GM12878 (cell line): ENCODE results near the gene MIF. TPM values are rescaled to one million over a fixed set of nuclear protein-coding genes. Genes with fewer than 3 reads are reported as not detected.

Source experiments
- ATAC-seq: fragments of 200-7000 bp; cut with Tn5 transposase; 3 replicates; pipeline ENCODE4 v1.9.1; 2020; ENCODE audit warnings: mild to moderate bottlenecking, moderate library complexity
- BruUV-seq: library from RNA; stranded (reverse); fragments of 400-500 nt; replicated peaks from 2 replicates; lab custom pipeline; 2021; lab: Mats Ljungman, UMichigan
- CTCF ChIA-PET: fragments of 300-600 bp; sonication (Branson Sonifier 250); formaldehyde crosslinking; extraction: SDS; loops from one replicate; lab custom pipeline; 2021; ENCODE audit warnings: inconsistent platforms; lab: Yijun Ruan, JAX
- POLR2A ChIA-PET: fragments of 350-600 bp; formaldehyde crosslinking; extraction: SDS; loops from one replicate; lab custom pipeline; 2021; ENCODE audit warnings: inconsistent platforms; lab: Charles Lee
- RAD21 ChIA-PET: fragments of 300-600 bp; sonication (Branson Sonifier 250); formaldehyde crosslinking; loops from one replicate; lab custom pipeline; 2023; ENCODE audit warnings: antibody characterized with exemption; ENCODE audit not compliant: unreplicated experiment; lab: Charles Lee
- SMC1A ChIA-PET: fragments of 300-600 bp; sonication (Branson Sonifier 250); formaldehyde crosslinking; loops from one replicate; lab custom pipeline; 2023; ENCODE audit not compliant: unreplicated experiment, uncharacterized antibody; lab: Charles Lee
- DNase-seq: peaks from one replicate; pipeline ENCODE4 v3.0.0-alpha.2; 2011; ENCODE audit warnings: low read depth, low spot score
- FAIRE-seq: peaks from 3 replicates; lab custom pipeline; 2011; peaks lifted over from hg19 to GRCh38; lab: Jason Lieb, UNC
- H2AFZ ChIP-seq: 2 replicates; pipeline ENCODE4 v1.6.0; 2011; ENCODE audit warnings: low read depth, low read length, control low read depth; ENCODE audit not compliant: control insufficient read depth
- H3K27ac ChIP-seq: 2 replicates; pipeline ENCODE4 v1.5.1; 2011; ENCODE audit warnings: control low read depth; ENCODE audit not compliant: control insufficient read depth, insufficient read depth
- H3K27me3 ChIP-seq, 2 experiments: replicated peaks in 1 of 2; 2 replicates each; pipeline versions ENCODE4 v1.6.0 to v1.6.1; 2011; ENCODE audit warnings: low read length in 1 of 2; ENCODE audit not compliant: control insufficient read depth in 2 of 2, insufficient read depth in 2 of 2
- H3K36me3 ChIP-seq, 2 experiments: 2 replicates each; pipeline ENCODE4 v1.5.1; 2011; ENCODE audit warnings: low read length in 1 of 2; ENCODE audit not compliant: control insufficient read depth in 2 of 2, insufficient read depth in 2 of 2
- H3K4me1 ChIP-seq: 2 replicates; pipeline ENCODE4 v1.6.1; 2011; ENCODE audit warnings: mild to moderate bottlenecking, low read length, moderate library complexity, mixed read lengths; ENCODE audit not compliant: control insufficient read depth, insufficient read depth
- H3K4me2 ChIP-seq: 2 replicates; pipeline ENCODE4 v1.6.0; 2011; ENCODE audit warnings: control low read depth; ENCODE audit not compliant: control insufficient read depth, insufficient read depth
- H3K4me3 ChIP-seq: fragments of 200-600 bp; sonication (generic); 2 replicates; pipeline ENCODE4 v1.5.1; 2016
- H3K79me2 ChIP-seq: 2 replicates; pipeline ENCODE4 v1.6.0; 2011; ENCODE audit warnings: low read length; ENCODE audit not compliant: control insufficient read depth, insufficient read depth
- H3K9ac ChIP-seq: 2 replicates; pipeline ENCODE4 v1.8.0; 2011; ENCODE audit warnings: low read length, control low read depth, mixed read lengths; ENCODE audit not compliant: control insufficient read depth, insufficient read depth
- H3K9me3 ChIP-seq: replicated peaks from 3 replicates; pipeline ENCODE4 v1.5.1; 2011; ENCODE audit warnings: mild to moderate bottlenecking, low read length; ENCODE audit not compliant: control insufficient read depth, insufficient read depth
- H4K20me1 ChIP-seq: 2 replicates; pipeline ENCODE4 v1.6.0; 2011; ENCODE audit not compliant: control insufficient read depth, insufficient read depth
- FOXM1 ChIP-seq: IDR thresholded peaks from 2 replicates; pipeline ENCODE4 v1.6.1; 2012; ENCODE audit warnings: low read depth, mild to moderate bottlenecking, inconsistent platforms, low read length, moderate library complexity
- KDM1A ChIP-seq: fragments of 200-600 bp; sonication (generic); IDR thresholded peaks from 2 replicates; pipeline ENCODE4 v1.6.1; 2016; ENCODE audit warnings: borderline replicate concordance
- MEF2B ChIP-seq: fragments of 450-650 bp; IDR thresholded peaks from 2 replicates; pipeline ENCODE4 v1.6.1; 2018; ENCODE audit warnings: mild to moderate bottlenecking, moderate library complexity; ENCODE audit not compliant: partially characterized antibody, poor library complexity, severe bottlenecking
- POU2F2 ChIP-seq: IDR thresholded peaks from 3 replicates; pipeline ENCODE4 v1.6.1; 2011; ENCODE audit warnings: low read depth, mild to moderate bottlenecking, low read length, borderline replicate concordance
- RBBP5 ChIP-seq: fragments of 200-600 bp; sonication (generic); conservative IDR thresholded peaks from 2 replicates; pipeline ENCODE4 v1.6.1; 2016
- SIX5 ChIP-seq: IDR thresholded peaks from 2 replicates; pipeline ENCODE4 v1.6.1; 2011; ENCODE audit warnings: mild to moderate bottlenecking, low read depth, low read length, moderate library complexity; ENCODE audit not compliant: severe bottlenecking
- SPI1 ChIP-seq: IDR thresholded peaks from 2 replicates; pipeline ENCODE4 v1.6.1; 2011; ENCODE audit warnings: low read depth, mild to moderate bottlenecking, low read length, moderate library complexity, borderline replicate concordance; ENCODE audit not compliant: insufficient read depth
- TCF3 ChIP-seq: IDR thresholded peaks from 2 replicates; pipeline ENCODE4 v1.6.1; 2012; ENCODE audit warnings: low read depth, mild to moderate bottlenecking, low read length, borderline replicate concordance; ENCODE audit not compliant: insufficient read depth
- ZNF274 ChIP-seq: IDR thresholded peaks from one replicate; pipeline ENCODE4 v1.8.0; 2011; ENCODE audit not compliant: insufficient read length, insufficient read depth
- WGBS: methylation state at CpG from one replicate; pipeline ENCODE4 v1.1.6; 2016; ENCODE audit warnings: low lambda C conversion rate; ENCODE audit not compliant: insufficient replicate concordance, insufficient coverage; ENCODE audit errors: missing lambda C conversion rate; 5-methylcytosine and 5-hydroxymethylcytosine counted together
- in situ Hi-C: fragments of 300-500 bp; cut with MboI; formaldehyde crosslinking; loops from 9 replicates; pipeline ENCODE4 v1.14.3; 2018; ENCODE audit warnings: mixed read lengths
- intact Hi-C: fragments of 100-400 bp; cut with micrococcal nuclease; formaldehyde crosslinking; loops from one replicate; pipeline ENCODE4 v1.14.2; 2022; ENCODE audit not compliant: unreplicated experiment
- polyA plus RNA-seq, 11 experiments: library from polyadenylated mRNA; depleted of rRNA in 4 of 11; unstranded in 6 of 11; stranded (reverse) in 5 of 11; fragments of >200 nt; fragmentation: Nextera tagmentation in 4 of 11; fragmentation: Illumina TruSeq in 1 of 11; extraction: Ambion mirVana in 4 of 11; extraction: Trizol in 1 of 11; gene quantifications; 1 replicate in 1 of 11; 2 replicates in 10 of 11; pipeline versions ENCODE4 v1.2.1 to v1.2.3, GENCODE V29; 2011 to 2016; ENCODE audit warnings: inconsistent platforms in 2 of 11, missing spikeins in 2 of 11, low read depth in 1 of 11
- total RNA-seq, 4 experiments: library from RNA; depleted of rRNA in 3 of 4; stranded (reverse); fragments of >200 nt in 3 of 4; fragmentation: Illumina TruSeq in 1 of 4; extraction: Trizol in 1 of 4; gene quantifications; 2 replicates each; pipeline versions ENCODE4 v1.2.1 to v1.2.3, GENCODE V29; 2013 to 2021
- TF ChIP-seq, protein P1 (sequence below), 3 experiments: IDR thresholded peaks in 2 of 3; conservative IDR thresholded peaks in 1 of 3; 2 replicates each; pipeline ENCODE4 v1.5.1; 2011; ENCODE audit warnings: low read depth in 3 of 3, low read length in 3 of 3, mild to moderate bottlenecking in 3 of 3, control low read depth in 2 of 3, moderate library complexity in 2 of 3, inconsistent platforms in 1 of 3, mixed read lengths in 1 of 3; ENCODE audit not compliant: control insufficient read depth in 2 of 3, insufficient read depth in 1 of 3; ENCODE audit errors: extremely low read depth in 1 of 3
- TF ChIP-seq, protein P2 (sequence below): IDR thresholded peaks from 2 replicates; pipeline ENCODE4 v1.6.1; 2011; ENCODE audit warnings: low read depth, low read length, improper control_type of control experiment, borderline replicate concordance

Gene MIF
- total and polyA plus RNA-seq, 10 of the 15 experiments (the other 5 are each of a cell fraction or from before 2014, with no cell fraction given): 37.7 to 2,972 (median 766) TPM

- BruUV-seq: no TSS peak
- no peak overlapping the region for H2AFZ ChIP-seq
- in situ Hi-C loops (no loop called here), intact Hi-C loops (no loop called here)
- H3K27me3 ChIP-seq: no peaks in the 10 kb centered on the region
- FAIRE-seq (no peak), DNase-seq (no peak), ATAC-seq (no peak)
- H3K79me2 ChIP-seq: no peaks in the 10 kb centered on the region
- H3K27ac ChIP-seq: no peak overlapping the region
- no peak overlapping the region for H3K4me3 ChIP-seq
- SMC1A ChIA-PET: no interaction called here
- H4K20me1 ChIP-seq: no peaks in the 10 kb centered on the region
- TF ChIP-seq FOXM1 (no peak), KDM1A (no peak), MEF2B (no peak), RBBP5 (no peak), SPI1 (no peak), TCF3 (no peak), SIX5 (no peak), POU2F2 (no peak), ZNF274 (no peak)
- TF ChIP-seq, protein P1, sequence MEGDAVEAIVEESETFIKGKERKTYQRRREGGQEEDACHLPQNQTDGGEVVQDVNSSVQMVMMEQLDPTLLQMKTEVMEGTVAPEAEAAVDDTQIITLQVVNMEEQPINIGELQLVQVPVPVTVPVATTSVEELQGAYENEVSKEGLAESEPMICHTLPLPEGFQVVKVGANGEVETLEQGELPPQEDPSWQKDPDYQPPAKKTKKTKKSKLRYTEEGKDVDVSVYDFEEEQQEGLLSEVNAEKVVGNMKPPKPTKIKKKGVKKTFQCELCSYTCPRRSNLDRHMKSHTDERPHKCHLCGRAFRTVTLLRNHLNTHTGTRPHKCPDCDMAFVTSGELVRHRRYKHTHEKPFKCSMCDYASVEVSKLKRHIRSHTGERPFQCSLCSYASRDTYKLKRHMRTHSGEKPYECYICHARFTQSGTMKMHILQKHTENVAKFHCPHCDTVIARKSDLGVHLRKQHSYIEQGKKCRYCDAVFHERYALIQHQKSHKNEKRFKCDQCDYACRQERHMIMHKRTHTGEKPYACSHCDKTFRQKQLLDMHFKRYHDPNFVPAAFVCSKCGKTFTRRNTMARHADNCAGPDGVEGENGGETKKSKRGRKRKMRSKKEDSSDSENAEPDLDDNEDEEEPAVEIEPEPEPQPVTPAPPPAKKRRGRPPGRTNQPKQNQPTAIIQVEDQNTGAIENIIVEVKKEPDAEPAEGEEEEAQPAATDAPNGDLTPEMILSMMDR (IDR thresholded peaks at IDR 0.05 in 2 of 3, conservative IDR thresholded peaks at IDR 0.05 in 1 of 3; ENCODE audit: control insufficient read depth in 2 of 3, extremely low read depth in 1 of 3, insufficient read depth in 1 of 3, low read depth in 3 of 3, low read length in 3 of 3): no peak
- TF ChIP-seq, protein P2, sequence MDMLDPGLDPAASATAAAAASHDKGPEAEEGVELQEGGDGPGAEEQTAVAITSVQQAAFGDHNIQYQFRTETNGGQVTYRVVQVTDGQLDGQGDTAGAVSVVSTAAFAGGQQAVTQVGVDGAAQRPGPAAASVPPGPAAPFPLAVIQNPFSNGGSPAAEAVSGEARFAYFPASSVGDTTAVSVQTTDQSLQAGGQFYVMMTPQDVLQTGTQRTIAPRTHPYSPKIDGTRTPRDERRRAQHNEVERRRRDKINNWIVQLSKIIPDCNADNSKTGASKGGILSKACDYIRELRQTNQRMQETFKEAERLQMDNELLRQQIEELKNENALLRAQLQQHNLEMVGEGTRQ: no peak
- no peaks in the 10 kb centered on the region for H3K4me1 ChIP-seq
- RAD21 ChIA-PET: no interaction called here
- H3K4me2 ChIP-seq: no peak overlapping the region
- no peaks in the 10 kb centered on the region for H3K36me3 ChIP-seq
- POLR2A ChIA-PET: no interaction called here
- 96% methylated on average over 5 of the region's 5 CpGs for whole genome bisulfite sequencing
- CTCF ChIA-PET: interaction anchor here (1.3 kb wide), 1 partner anchor 41 kb away, joined by 3 read pairs; no protein-coding TSS in a partner anchor
- H3K9me3 ChIP-seq: no peaks in the 10 kb centered on the region
- no peak overlapping the region for H3K9ac ChIP-seq
These were observed 10.5 kb downstream of the MIF start for GRCh38 chr22:23904573-23905254.
